PFSK-1 (cell line): Measurements from ENCODE around the gene OR14K1.

Source experiments
- POLR2AphosphoS5 ChIP-seq: IDR thresholded peaks from 2 replicates; pipeline ENCODE4 v1.6.1; 2012; ENCODE audit warnings: low read depth, mild to moderate bottlenecking, control low read depth, low read length, moderate library complexity
- TF ChIP-seq, protein P1 (sequence below), 2 experiments: IDR thresholded peaks; 2 replicates each; pipeline versions ENCODE4 v1.6.1 to v1.8.0; 2011 to 2012; ENCODE audit warnings: low read depth in 2 of 2, low read length in 2 of 2, control low read depth in 1 of 2, inconsistent platforms in 1 of 2, mild to moderate bottlenecking in 1 of 2, moderate library complexity in 1 of 2; ENCODE audit not compliant: insufficient read depth in 1 of 2

DNA sequence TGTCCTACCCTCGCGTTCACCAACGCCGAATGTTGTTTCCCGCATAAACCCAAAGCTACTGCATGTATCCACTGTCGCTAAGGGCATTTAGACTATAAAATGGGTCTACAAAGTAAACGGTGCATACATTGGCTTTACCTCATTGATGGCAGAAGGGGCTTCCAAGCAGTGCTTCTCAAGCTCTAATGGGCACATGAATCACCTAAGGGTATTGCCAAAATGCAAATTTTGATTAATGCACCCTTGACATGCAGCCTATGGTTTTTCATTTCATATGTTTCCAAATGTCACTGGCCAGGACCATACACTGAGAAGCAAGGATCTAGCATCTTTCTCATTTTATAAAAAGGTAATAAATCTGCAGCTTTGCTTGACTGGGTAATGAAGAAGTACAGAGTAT lies 24.7 kb upstream of the OR14K1 start:
- TF ChIP-seq, protein P1, sequence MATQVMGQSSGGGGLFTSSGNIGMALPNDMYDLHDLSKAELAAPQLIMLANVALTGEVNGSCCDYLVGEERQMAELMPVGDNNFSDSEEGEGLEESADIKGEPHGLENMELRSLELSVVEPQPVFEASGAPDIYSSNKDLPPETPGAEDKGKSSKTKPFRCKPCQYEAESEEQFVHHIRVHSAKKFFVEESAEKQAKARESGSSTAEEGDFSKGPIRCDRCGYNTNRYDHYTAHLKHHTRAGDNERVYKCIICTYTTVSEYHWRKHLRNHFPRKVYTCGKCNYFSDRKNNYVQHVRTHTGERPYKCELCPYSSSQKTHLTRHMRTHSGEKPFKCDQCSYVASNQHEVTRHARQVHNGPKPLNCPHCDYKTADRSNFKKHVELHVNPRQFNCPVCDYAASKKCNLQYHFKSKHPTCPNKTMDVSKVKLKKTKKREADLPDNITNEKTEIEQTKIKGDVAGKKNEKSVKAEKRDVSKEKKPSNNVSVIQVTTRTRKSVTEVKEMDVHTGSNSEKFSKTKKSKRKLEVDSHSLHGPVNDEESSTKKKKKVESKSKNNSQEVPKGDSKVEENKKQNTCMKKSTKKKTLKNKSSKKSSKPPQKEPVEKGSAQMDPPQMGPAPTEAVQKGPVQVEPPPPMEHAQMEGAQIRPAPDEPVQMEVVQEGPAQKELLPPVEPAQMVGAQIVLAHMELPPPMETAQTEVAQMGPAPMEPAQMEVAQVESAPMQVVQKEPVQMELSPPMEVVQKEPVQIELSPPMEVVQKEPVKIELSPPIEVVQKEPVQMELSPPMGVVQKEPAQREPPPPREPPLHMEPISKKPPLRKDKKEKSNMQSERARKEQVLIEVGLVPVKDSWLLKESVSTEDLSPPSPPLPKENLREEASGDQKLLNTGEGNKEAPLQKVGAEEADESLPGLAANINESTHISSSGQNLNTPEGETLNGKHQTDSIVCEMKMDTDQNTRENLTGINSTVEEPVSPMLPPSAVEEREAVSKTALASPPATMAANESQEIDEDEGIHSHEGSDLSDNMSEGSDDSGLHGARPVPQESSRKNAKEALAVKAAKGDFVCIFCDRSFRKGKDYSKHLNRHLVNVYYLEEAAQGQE (IDR thresholded peaks at IDR 0.05; ENCODE audit: insufficient read depth in 1 of 2, low read depth in 2 of 2, low read length in 2 of 2): no peak
- TF ChIP-seq POLR2AphosphoS5: no peak
